Measurements from ENCODE around the gene PEX19.

GRCh38 chr1:160322831-160323230, 37.9 kb upstream of the PEX19 start:
- TF ChIP-seq POLR2A (IDR thresholded peaks at IDR 0.05) (no peak), CTCF (IDR thresholded peaks at IDR 0.05) (no peak)
